HEK293T (cell line): ENCODE results near the gene DMAP1.

Experiments
- ELF4 ChIP-seq: fragments of 450-650 bp; IDR thresholded peaks from 2 replicates; pipeline ENCODE4 v1.6.1; 2017; ENCODE audit warnings: antibody characterized with exemption
- FOXA1 ChIP-seq: fragments of 450-650 bp; IDR thresholded peaks from 2 replicates; pipeline ENCODE4 v1.6.1; 2016; ENCODE audit warnings: mild to moderate bottlenecking
- FOXK2 ChIP-seq: fragments of 450-650 bp; IDR thresholded peaks from 2 replicates; pipeline ENCODE4 v1.6.1; 2016; ENCODE audit warnings: mild to moderate bottlenecking
- HDGF ChIP-seq: fragments of 450-650 bp; IDR thresholded peaks from 2 replicates; pipeline ENCODE4 v1.6.1; 2017; ENCODE audit warnings: antibody characterized with exemption, borderline replicate concordance
- L3MBTL2 ChIP-seq: fragments of 450-650 bp; conservative IDR thresholded peaks from 2 replicates; pipeline ENCODE4 v1.6.1; 2016; ENCODE audit warnings: mild to moderate bottlenecking
- SP1 ChIP-seq: fragments of 450-650 bp; IDR thresholded peaks from 2 replicates; pipeline ENCODE4 v1.6.1; 2017
- SUZ12 ChIP-seq: fragments of 450-650 bp; IDR thresholded peaks from 2 replicates; pipeline ENCODE4 v1.6.1; 2016; ENCODE audit warnings: mild to moderate bottlenecking
- ZNF384 ChIP-seq: fragments of 450-650 bp; IDR thresholded peaks from 2 replicates; pipeline ENCODE4 v1.6.1; 2016

- TF ChIP-seq ELF4 (no peak), SUZ12 (no peak), HDGF (no peak), FOXA1 (no peak), SP1 (no peak), FOXK2 (no peak), L3MBTL2 (no peak), ZNF384 (no peak)
Observed at GRCh38 chr1:44243782-44244495, 30.7 kb downstream of the DMAP1 start.
